Caco-2 (cell line): ENCODE results near the gene PHF20. TPM values are rescaled to one million over a fixed set of nuclear protein-coding genes. Genes with fewer than 3 reads are reported as not detected.

Experiments
- BruUV-seq: library from RNA; stranded (reverse); fragments of 400-500 nt; replicated peaks from 2 replicates; lab custom pipeline; 2021; lab: Mats Ljungman, UMichigan
- CTCF ChIA-PET: fragments of 300-600 bp; sonication (Branson Sonifier 250); formaldehyde crosslinking; loops from one replicate; lab custom pipeline; 2022; ENCODE audit warnings: antibody characterized with exemption; lab: Charles Lee
- POLR2A ChIA-PET: fragments of 300-600 bp; sonication (Branson Sonifier 250); formaldehyde crosslinking; loops from one replicate; lab custom pipeline; 2022; ENCODE audit warnings: antibody characterized with exemption; lab: Charles Lee
- DNase-seq, 2 experiments: peaks; one replicate each; pipeline versions ENCODE4 v3.0.0 to v3.0.0-alpha.2; 2020 to 2022
- H3K27me3 ChIP-seq: replicated peaks from 2 replicates; pipeline ENCODE4 v1.6.0; 2011; ENCODE audit warnings: low read length; ENCODE audit not compliant: control insufficient read depth, insufficient read depth
- H3K36me3 ChIP-seq: 2 replicates; pipeline ENCODE4 v1.5.1; 2011; ENCODE audit warnings: low read length; ENCODE audit not compliant: control insufficient read depth, insufficient read depth
- H3K4me1 ChIP-seq: fragments of 250-450 bp; sonication (Bioruptor Pico); 2 replicates; pipeline ENCODE4 v1.5.1; 2020; ENCODE audit warnings: mild to moderate bottlenecking
- H3K4me3 ChIP-seq: 2 replicates; pipeline ENCODE4 v1.5.1; 2011; ENCODE audit warnings: low read depth, mild to moderate bottlenecking, control low read depth, low read length
- H3K9me3 ChIP-seq: fragments of 250-450 bp; sonication (Bioruptor Pico); 2 replicates; pipeline ENCODE4 v1.5.1; 2020; ENCODE audit warnings: mild to moderate bottlenecking, moderate library complexity
- H3K27ac Mint-ChIP-seq: one replicate; pipeline ENCODE4 v1.8.0; 2022; ENCODE audit warnings: mixed read lengths; ENCODE audit not compliant: unreplicated experiment
- H3K27me3 Mint-ChIP-seq: one replicate; pipeline ENCODE4 v1.8.0; 2022; ENCODE audit warnings: mixed read lengths; ENCODE audit not compliant: insufficient read depth, unreplicated experiment
- H3K36me3 Mint-ChIP-seq: one replicate; pipeline ENCODE4 v1.8.0; 2022; ENCODE audit warnings: mild to moderate bottlenecking, mixed read lengths; ENCODE audit not compliant: insufficient read depth, unreplicated experiment
- H3K4me1 Mint-ChIP-seq: one replicate; pipeline ENCODE4 v1.8.0; 2022; ENCODE audit warnings: low read depth, mixed read lengths; ENCODE audit not compliant: unreplicated experiment
- H3K4me3 Mint-ChIP-seq: one replicate; pipeline ENCODE4 v1.8.0; 2022; ENCODE audit warnings: mild to moderate bottlenecking, moderate library complexity, mixed read lengths; ENCODE audit not compliant: unreplicated experiment
- H3K9me3 Mint-ChIP-seq: one replicate; pipeline ENCODE4 v1.8.0; 2022; ENCODE audit warnings: mixed read lengths; ENCODE audit not compliant: unreplicated experiment
- CTCF ChIP-seq, 2 experiments: fragments of 200-600 bp in 1 of 2; IDR thresholded peaks; 1 replicate in 1 of 2; 2 replicates in 1 of 2; pipeline versions ENCODE4 v1.5.1 to v1.8.0; 2011 to 2022; ENCODE audit warnings: antibody characterized with exemption in 1 of 2, control low read depth in 1 of 2, inconsistent platforms in 1 of 2, low read depth in 1 of 2, low read length in 1 of 2, mild to moderate bottlenecking in 1 of 2, moderate library complexity in 1 of 2; ENCODE audit not compliant: insufficient read depth in 1 of 2, severe bottlenecking in 1 of 2, unreplicated experiment in 1 of 2
- intact Hi-C: fragments of 100-400 bp; cut with micrococcal nuclease; formaldehyde crosslinking; loops from one replicate; pipeline ENCODE4 v1.10.0; 2022; ENCODE audit not compliant: unreplicated experiment
- total RNA-seq: library from RNA; stranded (reverse); gene quantifications from 2 replicates; pipeline ENCODE4 v1.2.3, GENCODE V29; 2022

The PHF20 gene
- total RNA-seq, 1 experiment from 2014 or later: 109 TPM

- intact Hi-C loops: loop anchor here (1.0 to 5.0 kb wide), 9 partner anchors 29 to 421 kb away; partner anchors contain the start of genes NFS1, PHF20, RBM39 and ROMO1
- peak; percentile 88 for DNase-seq
Measured at GRCh38 chr20:35883778-35884540, 112.1 kb downstream of the PHF20 start.

DNA sequence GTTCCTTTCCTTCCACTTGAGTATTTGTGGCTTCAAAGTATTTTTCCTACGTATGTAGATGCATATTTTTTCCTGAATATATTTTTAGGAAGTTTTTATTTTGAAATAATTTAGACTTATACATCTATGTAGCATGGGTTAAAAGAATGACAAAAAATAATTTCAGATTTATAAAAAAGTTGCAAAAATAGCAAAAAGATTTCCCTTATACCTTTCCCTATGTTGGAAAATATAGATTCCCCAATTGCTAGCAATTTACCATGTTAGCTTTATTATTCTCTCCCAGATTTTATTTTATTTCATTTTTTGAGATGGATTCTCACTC is 112.7 kb downstream of the PHF20 start:
- no peaks in the 10 kb centered on the region for H3K9me3 ChIP-seq
- Mint-ChIP-seq H3K9me3 (no peaks in the 10 kb centered on the region), H3K36me3 (peaks cover 30% of the 10 kb centered on the region), H3K4me1 (peaks cover 7% of the 10 kb centered on the region), H3K27ac (no peak overlapping the region), H3K27me3 (no peaks in the 10 kb centered on the region), H3K4me3 (no peak overlapping the region)
- H3K4me3 ChIP-seq: no peak overlapping the region
- H3K36me3 ChIP-seq: peaks cover 2% of the 10 kb centered on the region; the same call in 1 of the 2 replicates
- ChIA-PET CTCF (interaction anchor here (0.7 to 2.2 kb wide), 26 partner anchors 8 to 421 kb away, joined by 3 to 23 read pairs (median 4); partner anchors contain the start of genes PHF20, RBM39 and SCAND1), POLR2A (interaction anchor here (1.0 to 2.8 kb wide), 2 partner anchors 142 to 144 kb away, joined by 4 to 27 read pairs; partner anchors contain the start of gene RBM39)
- H3K27me3 ChIP-seq: no peaks in the 10 kb centered on the region
- no peak for TF ChIP-seq CTCF (IDR thresholded peaks at IDR 0.05; ENCODE audit: insufficient read depth in 1 of 2, low read depth in 1 of 2, low read length in 1 of 2, severe bottlenecking in 1 of 2, unreplicated experiment in 1 of 2)
- BruUV-seq: no TSS peak
- DNase-seq: no peak
- peaks cover 14% of the 10 kb centered on the region for H3K4me1 ChIP-seq
- intact Hi-C loops: loop anchor here (1.0 to 5.0 kb wide), 9 partner anchors 30 to 421 kb away; partner anchors contain the start of genes NFS1, PHF20, RBM39 and ROMO1

More at GRCh38 chr20:35883778-35884540, 112.1 kb downstream of the PHF20 start:
- H3K4me1 ChIP-seq: peaks cover 14% of the 10 kb centered on the region
- Mint-ChIP-seq H3K4me1 (peaks cover 7% of the 10 kb centered on the region), H3K4me3 (peak overlapping the region; percentile 13), H3K9me3 (no peaks in the 10 kb centered on the region), H3K27ac (peak overlapping the region; percentile 68), H3K27me3 (no peaks in the 10 kb centered on the region), H3K36me3 (peaks cover 30% of the 10 kb centered on the region)
- H3K36me3 ChIP-seq: peaks cover 2% of the 10 kb centered on the region; the same call in 1 of the 2 replicates
- no peaks in the 10 kb centered on the region for H3K27me3 ChIP-seq
- POLR2A ChIA-PET: interaction anchor here (1.0 to 2.8 kb wide), 2 partner anchors 142 to 143 kb away, joined by 4 to 27 read pairs; partner anchors contain the start of gene RBM39
- H3K4me3 ChIP-seq: no peak overlapping the region
- CTCF ChIA-PET: interaction anchor here (0.6 to 2.2 kb wide), 32 partner anchors 9 to 942 kb away, joined by 3 to 23 read pairs (median 4); partner anchors contain the start of genes PHF20, RBM39, ROMO1 and SCAND1
- no TSS peak for BruUV-seq
- H3K9me3 ChIP-seq: no peaks in the 10 kb centered on the region
- TF ChIP-seq CTCF (IDR thresholded peaks at IDR 0.05; ENCODE audit: insufficient read depth in 1 of 2, low read depth in 1 of 2, low read length in 1 of 2, severe bottlenecking in 1 of 2, unreplicated experiment in 1 of 2): peak; percentile 94 to 96

DNA sequence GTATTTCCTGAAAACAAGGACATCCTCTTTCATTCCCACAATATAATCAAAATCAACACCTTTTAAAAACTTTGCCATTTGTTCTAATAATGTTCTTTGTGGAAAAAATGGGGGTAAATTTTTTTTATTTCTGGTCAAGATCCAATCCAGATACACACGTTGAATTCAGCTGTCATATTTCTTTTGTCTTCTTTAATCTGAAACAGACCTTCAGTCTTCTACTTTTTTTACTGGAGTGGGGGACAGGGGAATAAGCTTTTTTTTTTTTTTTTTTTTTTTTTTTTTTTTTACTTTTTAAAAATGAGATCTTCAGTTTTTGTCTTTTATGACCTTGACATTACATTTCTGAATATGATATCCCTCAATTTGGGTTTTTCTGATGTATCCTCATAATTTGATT is 113.4 kb downstream of the PHF20 start:
- Histone ChIP-seq H3K27me3 (no peaks in the 10 kb centered on the region), H3K9me3 (no peaks in the 10 kb centered on the region), H3K36me3 (peaks cover 2% of the 10 kb centered on the region; the same call in 1 of the 2 replicates), H3K4me3 (no peak overlapping the region), H3K4me1 (peaks cover 14% of the 10 kb centered on the region)
- no peaks in the 10 kb centered on the region for H3K9me3 Mint-ChIP-seq
- no peak for TF ChIP-seq CTCF (IDR thresholded peaks at IDR 0.05; ENCODE audit: insufficient read depth in 1 of 2, low read depth in 1 of 2, low read length in 1 of 2, severe bottlenecking in 1 of 2, unreplicated experiment in 1 of 2)
- peaks cover 7% of the 10 kb centered on the region for H3K4me1 Mint-ChIP-seq
- no TSS peak for BruUV-seq
- CTCF ChIA-PET: interaction anchor here (0.6 to 2.2 kb wide), 4 partner anchors 10 to 186 kb away, joined by 3 to 23 read pairs (median 6); partner anchors contain the start of genes RBM39 and ROMO1
- intact Hi-C loops: loop anchor here (2.0 kb wide), 2 partner anchors 30 to 112 kb away; partner anchors contain the start of gene PHF20
- no peak overlapping the region for H3K27ac Mint-ChIP-seq
- no peak for DNase-seq
- no peaks in the 10 kb centered on the region for H3K27me3 Mint-ChIP-seq
- peaks cover 23% of the 10 kb centered on the region for H3K36me3 Mint-ChIP-seq
- POLR2A ChIA-PET: interaction anchor here (0.6 kb wide), 2 partner anchors 143 to 188 kb away, joined by 3 to 11 read pairs; no protein-coding TSS in a partner anchor
- H3K4me3 Mint-ChIP-seq: no peak overlapping the region
